Activated CD4-positive, alpha-beta T cell treated with anti-CD3 and anti-CD28 coated beads for 1 hour (primary cell): ENCODE results near the gene PRADC1.

Experiments used
- DNase-seq: peaks from one replicate; pipeline ENCODE4 v3.0.0-alpha.2; 2020

Gene PRADC1

DNA sequence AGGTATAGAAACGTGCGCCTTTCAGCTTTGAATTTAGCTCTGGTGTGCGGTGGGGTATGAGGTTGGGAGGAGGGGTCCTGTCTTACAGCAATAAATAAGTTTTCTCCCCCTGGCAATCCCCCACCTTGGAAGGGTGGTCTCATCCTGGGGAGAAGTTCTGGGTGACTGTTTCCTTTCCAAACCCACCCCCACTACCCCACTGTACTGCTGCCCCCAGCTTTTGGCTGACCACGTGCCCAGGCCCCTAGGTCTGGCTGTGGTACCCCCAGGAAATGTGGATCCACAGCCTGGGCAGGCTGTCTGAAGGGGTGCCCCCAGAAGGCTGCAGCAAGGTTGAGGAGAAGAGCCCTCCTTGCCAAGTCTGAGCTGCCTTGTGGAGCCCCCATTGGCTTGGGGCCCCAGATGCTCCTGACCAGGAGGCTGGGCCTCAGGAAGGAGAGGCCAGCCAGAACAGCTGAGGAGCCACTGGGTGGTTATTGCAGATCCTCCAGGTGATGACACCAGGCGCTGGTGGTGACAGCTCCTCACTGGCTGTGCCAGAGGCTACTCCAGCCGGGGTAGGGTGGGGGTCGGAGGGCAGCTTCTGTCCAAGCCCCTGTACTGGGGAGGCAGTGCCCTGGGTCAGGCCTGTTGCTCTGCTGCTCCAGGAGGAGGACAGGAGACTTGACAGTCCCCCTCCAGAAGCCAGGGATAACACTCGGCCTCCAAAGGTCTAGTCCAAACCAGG is 25.3 kb upstream of the PRADC1 start:
- DNase-seq, result no peak

DNA sequence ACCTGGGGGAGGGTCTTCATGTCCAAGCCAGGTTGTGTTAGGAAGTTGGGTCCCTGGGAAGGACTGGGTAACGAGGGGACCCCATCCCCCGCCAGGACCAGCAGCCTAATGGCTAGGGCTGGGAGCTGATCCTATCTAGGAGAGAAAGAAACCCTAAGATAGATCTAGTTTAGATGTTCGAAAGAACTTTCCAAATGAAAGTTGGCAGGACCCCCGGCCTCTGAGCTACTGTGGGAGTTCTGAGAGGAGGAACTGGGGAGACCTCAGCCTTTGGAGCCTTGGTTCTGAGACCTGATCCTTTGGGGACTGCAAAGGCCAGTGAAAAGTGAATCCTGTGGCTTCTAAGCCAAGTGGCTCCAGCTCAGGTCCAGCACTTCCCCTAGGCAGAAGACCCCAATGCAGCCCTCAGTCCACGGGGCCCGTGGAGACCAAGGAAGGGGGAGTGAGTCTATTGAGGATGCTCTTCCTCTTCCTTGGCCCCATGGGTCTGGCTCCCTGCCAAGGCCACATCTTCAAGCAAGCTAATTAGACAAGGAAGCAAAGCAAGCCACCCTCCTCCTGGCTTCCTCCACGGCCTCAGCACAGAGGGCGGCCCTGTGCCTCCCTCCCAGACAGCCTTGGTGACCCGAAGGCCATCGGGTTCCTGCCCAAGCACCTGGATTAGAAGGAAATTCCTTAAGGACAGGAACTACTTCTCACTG is 24.5 kb upstream of the PRADC1 start:
- no peak for DNase-seq

DNA sequence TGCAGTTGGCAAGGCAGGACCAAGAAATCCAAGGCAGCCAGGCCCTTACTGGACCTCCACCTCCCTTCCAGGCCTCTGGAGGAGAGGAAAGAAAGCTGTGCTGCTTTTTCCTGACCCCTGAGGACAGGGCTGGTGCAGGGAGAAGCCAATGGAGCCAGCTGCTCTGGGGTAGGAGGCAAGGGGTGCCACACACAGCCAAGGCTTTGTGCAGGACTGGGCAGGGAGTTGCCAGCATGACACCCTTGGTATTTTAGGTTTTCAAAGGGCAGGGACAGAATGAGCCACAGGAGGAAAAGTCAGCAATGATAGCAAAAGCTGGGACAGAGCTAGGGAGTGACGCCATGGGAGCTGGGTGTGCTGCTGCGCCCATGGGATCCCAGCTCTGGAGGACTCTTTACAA is 24.0 kb upstream of the PRADC1 start:
- no peak for DNase-seq

DNA sequence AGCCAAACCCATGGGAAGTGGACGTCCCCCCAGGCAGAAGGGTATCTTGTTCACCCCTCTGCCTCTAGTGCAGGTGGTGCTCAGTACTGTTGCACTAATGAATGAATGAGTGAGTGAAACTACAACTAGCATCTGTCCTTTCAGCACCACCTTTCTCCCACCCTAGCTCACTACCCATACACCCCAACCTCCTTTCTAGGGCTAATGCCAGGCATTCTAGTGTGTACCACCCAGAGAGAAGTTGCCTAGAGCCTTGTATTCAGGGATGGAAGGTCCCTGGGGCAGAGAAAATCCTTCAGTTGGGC is 23.5 kb upstream of the PRADC1 start:
- no peak for DNase-seq

DNA sequence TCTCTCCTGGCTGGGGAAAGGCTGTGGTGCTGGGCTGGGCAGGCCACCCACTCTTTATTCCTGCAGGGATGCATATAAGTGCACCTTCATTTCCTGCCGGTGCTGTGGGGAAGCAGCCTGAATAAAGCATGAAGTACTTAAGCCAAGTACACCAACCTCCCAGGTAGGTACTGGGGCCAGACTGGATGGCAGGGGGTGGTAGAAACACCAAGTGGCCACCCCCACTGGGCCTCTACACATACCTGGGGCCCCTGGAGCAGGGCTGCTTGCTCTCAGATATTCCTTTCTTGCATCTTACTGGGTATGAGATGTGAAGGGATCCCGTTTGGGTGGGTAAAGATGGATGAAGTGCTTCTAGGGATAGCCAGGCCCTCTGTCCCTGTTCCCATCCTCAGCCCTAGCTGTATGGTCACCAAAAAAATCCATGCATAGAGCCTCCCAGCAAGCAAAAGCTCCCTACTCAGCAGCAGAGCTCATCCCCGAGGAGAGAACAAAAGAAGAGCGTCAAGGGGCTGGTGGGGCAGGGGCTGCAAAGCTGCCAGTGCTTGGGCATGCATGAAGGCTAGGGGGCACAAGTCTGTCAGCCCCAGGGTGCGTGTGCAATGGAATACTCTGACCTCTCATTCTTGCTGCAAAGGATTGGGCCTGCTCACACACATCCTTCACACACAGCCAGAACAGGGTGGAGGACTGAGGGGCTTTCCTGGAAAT is 23.0 kb upstream of the PRADC1 start:
- DNase-seq, result no peak

DNA sequence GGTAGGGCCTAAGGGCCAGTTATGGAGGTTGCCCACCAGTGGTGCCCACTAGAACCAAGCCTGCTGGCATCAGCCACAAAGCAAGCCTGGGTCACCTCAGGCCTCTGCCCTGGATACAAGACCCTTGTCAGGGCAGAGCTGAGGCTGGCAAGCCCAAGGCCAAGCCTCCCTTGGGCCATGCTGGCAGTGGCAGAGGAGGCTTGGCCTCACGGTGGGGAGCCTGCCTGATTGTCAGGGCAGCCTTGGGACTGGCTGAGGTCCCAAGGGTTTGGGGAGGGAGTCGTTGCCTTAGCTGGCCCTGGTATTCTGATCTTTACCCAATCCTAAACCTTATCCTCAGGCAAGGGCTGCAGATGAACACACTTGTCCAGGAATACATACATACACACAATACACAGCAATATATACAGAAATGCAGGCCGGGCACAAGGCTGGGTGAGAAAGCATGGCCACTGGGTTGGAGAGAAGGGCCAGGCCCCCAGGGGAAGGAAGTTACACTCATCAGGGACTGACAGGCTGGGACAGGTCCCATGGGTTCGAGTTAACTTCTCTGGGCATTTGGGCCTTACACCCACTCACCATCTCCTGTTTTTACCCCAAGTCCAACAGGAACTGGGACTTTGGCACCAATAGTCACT is 22.1 kb upstream of the PRADC1 start:
- DNase-seq, result no peak

DNA sequence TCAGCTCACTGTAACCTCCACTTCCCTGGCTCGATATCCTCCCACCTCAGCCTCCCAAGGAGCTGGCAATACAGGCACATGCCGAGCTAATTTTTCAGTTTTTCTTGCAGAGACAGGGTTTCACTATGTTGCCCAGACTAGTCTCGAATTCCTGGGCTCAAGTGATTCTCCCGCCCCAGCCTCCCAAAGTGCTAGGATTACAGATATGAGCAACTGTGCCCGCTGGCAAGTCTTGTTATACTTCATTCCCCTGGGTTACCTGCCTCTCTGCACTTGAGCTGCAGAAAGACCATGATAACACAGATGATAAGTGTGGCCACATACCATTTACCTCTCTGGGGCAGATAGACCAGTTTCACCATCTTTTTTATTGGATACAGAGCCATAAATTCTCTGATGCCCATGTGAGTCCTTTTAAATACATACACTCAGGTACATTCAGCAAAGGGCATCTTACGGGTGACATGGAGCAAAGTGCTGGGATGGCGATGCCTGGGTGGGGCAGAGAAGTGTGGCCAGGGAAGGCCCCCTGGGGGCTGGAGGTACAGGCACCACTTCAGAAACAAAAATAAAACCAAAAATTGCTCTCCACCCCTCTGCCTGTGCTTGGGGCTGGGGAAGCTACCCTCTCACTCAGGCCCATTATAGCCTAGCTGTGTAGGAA is 21.4 kb upstream of the PRADC1 start:
- DNase-seq, result no peak

DNA sequence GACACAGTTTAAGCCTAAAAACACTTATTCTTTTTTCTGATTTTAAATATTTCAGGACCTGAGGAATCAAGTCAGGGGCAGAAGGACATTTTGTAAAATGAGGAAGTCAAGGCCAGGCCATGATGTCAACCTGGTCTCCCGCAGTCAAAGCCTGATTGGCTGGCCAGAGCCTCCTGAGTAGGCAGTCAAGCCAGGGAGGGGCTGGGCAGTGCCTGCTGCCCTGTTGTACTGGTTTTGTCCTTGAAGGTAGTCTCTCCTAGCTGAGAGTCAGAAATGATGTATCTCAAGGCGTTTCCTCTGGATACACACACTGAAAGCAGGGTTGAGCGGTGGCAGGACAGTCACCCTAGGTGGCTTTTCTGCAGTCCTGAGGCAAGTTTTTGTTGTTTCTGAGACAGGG is 20.9 kb upstream of the PRADC1 start:
- DNase-seq, result no peak

DNA sequence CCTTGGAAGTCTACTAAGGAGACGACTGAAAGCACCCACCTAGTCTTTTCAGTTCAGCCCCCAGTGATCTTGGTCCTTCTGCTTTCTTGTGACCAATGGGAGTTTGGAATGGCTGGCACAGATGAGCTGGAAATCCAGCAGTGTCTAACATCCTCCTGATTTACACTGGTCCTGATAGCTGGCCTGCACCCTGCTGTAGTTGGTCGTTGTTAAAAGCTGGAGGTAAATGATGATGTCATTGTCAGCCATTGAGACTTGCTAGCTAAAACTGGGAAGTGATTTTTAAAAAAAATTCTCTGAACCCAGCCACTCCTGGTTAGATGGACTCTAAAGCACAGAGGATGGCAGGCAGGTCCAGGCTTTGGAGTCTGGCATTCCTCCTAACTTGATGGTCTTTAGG is 20.4 kb upstream of the PRADC1 start:
- DNase-seq, result no peak

DNA sequence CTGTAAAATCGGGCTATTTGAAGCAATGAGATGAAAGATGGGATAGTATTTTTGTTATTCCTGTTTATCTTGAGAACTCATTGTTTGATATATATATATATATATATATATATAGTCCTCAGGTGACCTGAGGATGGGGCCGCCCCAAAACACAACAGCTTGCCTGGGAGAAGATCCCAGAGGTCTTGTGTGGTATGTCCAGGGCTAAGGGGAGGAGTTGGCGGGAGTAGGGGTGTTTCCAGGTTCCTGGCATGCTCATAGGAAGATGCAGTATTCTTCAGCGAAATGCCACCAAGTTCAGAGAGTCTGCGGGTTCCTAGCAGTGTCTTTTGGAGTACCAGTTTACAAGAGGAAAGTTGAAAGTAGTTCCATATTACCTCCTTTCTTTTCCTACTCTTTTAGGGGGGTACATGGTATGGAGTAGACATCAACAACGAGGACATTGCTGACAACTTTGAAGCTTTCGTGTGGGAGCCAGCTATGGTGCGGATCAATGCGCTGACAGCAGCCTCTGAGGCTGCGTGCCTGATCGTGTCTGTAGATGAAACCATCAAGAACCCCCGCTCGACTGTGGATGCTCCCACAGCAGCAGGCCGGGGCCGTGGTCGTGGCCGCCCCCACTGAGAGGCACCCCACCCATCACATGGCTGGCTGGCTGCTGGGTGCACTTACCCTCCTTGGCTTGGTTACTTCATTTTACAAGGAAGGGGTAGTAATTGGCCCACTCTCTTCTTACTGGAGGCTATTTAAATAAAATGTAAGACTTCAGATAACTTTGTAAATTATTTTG is 19.4 kb upstream of the PRADC1 start:
- DNase-seq, result no peak

DNA sequence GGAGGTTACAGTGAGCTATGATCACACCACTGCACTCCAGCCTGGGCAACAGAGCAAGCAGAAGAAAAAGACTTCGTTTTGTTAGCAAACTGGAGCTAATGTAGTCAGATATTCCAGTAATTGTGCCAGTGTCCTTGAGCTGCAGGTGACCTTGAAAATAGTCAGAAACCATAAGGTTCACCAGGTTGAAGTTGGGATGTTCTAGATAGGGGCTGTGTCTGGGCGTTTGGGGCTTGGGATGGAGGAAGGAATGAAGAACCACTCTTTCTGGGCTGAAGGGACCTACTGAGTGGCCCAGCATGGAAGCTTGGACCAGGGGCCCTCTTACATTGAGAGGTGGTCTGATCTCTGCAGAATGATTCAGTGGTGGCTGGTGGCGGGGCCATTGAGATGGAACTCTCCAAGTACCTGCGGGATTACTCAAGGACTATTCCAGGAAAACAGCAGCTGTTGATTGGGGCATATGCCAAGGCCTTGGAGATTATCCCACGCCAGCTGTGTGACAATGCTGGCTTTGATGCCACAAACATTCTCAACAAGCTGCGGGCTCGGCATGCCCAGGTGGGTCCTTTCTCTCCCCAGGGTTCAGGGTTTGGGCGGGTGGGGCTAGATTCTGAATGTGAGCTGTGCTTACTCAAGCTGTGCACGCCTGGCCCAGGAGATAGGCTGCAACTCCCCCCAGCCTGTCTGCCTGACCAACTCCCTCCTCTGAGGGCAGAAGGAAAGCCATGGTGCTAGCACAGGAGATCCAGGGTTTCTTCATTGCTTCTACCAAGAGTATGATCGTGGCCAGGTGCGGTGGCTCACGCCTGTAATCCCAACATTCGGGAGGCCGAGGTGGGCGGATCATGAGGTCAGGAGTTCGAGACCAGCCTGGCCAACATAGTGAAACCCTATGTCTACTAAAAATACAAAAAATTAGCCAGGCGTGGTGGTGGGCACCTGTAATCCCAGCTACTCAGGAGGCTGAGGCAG is 18.1 kb upstream of the PRADC1 start:
- DNase-seq, result no peak

DNA sequence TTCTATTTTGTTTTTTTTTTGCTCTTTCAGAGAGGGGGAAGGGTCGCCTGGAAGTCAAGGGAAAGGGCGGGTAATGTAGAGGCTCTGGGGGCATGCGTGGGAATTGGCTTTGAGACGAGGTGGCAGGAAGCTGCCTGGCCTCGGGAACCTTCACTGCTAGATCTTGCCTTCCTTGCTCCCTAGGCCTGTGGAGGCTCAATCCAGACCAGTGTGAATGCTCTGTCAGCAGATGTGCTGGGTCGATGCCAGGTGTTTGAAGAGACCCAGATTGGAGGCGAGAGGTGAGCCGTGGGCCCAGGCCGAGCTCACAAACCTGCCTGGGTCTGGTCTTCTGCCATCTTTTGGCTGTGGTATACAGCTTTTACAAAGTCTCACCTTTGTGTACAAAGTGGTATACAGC is 16.6 kb upstream of the PRADC1 start:
- no peak for DNase-seq

DNA sequence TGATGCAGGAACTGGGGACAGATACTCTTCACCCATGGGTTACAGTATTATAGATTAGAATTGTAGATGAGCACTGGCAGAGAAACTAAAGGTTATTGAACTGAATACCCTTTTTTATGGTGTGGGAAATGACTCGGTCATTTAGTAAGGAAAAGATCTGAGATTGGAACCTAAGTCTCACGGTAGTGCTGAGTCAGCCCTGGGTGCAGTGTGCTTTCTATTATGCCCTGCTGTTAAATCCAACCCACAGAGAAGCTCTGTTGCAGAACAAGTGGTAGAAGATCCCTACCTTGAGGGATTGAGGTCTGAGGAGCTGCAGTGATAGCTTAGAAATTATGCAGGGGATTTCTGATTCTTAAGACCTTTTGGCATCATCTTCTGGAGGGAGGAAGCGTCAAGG is 13.8 kb upstream of the PRADC1 start:
- DNase-seq, result no peak

DNA sequence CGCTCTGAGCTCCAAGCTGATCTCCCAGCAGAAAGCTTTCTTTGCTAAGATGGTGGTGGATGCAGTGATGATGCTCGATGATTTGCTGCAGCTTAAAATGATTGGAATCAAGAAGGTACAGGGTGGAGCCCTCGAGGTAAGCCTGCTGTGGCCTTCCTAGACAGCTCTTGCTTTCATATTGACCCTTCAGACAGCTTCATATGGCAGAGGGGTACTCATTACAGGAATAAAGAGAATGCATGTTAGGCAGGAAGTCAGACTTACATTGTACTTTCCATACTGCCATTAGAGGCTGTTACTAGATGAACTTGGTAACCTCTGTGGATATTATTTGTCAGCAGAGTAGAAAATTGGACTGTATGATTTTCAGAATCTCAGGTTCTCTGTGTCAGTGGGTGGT is 11.5 kb upstream of the PRADC1 start:
- DNase-seq, result no peak

DNA sequence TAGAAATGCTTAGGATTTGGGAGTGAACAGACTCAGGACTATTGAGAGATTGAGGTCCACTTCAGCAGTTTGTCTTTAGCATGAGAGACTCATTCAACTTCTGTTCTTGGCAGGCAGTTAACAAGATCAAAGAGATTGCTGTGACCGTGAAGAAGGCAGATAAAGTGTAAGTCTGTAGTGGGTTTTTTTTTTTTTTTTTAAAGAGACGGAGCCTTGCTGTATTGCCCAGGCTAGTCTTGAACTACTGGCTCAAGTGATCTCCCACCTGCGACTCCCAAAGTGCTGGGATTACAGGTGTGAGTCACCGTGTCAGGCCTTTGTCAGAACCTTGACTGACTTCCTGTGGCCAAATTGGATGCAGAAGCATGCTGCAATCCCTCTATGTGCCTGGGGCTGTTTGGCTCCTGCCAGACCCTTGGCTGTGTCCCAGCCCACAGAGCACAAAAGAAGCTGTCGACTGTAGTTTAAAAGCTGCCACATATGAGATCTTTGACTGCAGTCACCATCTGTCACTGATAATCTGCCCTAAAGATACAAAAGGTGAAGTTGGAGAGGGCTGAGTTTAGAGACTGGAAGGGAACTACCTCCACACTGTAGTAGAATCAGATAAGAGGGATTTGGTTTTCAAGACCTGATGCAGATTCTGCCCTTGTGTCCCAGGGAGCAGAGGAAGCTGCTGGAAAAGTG is 11.0 kb upstream of the PRADC1 start:
- no peak for DNase-seq

DNA sequence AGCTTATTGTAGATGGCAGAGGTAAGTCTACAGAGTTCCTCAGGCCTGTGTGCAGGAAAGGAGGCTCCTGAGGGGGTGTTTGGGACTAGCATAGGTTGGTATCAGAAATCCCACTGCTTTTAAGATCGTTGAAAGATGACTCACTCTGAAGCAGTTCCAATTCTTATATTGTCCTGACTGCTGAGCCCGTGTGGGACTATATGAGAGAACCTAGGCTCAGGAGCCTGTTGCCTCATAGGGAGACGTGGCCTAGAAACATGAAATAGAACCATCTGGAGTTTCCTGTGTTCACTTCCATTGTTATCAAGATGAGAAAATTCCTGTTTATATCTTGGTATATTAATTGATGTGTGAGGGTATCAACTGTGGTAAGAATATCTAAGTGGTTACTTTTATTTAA is 6.7 kb upstream of the PRADC1 start:
- DNase-seq, result no peak

DNA sequence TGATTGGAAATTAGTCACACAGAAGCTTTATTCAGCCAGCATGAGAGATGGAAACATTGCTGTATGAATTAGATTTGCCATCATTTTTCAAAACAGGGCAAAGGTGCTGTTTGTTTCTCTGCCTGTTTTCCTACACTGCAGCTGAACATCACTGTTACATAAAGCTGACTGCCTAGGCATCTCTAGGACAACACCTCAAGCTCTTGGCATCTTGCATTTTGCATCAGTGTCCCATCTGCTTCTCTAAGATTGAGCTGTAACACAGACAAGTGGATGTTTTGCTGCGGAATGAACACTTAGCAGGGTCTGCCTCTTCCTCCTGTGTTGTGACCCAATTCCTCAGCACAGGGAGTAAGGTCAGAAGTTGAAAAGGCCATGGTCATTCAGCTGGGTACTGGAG is 5.9 kb upstream of the PRADC1 start:
- DNase-seq, result no peak

DNA sequence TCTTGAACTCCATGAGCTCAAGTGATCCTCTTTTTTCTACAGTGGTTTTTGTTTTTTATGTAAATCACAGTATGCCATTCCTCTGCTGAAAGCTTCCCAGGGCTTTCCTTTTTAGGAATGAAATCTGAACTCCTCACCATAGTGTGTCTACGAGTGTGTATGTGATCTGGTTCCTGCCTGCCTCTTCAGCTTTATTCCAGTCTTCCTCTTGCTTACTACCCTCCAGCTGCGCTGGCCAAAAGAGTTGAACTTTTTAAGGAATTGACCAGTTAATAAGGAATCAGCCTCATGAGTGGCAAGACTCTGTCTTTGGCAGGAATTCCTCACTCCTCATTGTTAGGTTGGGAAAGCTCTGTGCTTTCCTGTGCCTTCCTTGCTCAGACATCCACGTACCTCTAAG is 5.1 kb upstream of the PRADC1 start:
- no peak for DNase-seq

DNA sequence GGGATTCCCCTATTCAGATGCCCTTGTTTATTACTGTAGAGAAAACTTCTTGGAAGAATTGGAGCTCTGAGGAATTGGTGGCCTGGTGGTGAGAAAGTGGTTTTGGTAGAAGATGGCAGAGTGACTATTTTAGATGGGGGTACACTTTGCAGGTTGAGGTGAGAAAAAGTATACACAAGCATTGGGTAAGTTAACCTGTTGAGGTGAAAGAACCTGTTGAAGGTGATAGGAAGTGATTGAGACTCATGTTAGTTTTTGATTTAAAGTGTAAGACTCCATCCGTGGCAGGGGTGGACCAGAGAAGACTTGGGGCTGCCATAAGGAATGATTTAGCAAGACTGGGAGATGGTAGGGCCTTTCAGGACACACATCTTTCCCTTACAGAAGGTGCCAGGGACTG is 4.1 kb upstream of the PRADC1 start:
- no peak for DNase-seq

DNA sequence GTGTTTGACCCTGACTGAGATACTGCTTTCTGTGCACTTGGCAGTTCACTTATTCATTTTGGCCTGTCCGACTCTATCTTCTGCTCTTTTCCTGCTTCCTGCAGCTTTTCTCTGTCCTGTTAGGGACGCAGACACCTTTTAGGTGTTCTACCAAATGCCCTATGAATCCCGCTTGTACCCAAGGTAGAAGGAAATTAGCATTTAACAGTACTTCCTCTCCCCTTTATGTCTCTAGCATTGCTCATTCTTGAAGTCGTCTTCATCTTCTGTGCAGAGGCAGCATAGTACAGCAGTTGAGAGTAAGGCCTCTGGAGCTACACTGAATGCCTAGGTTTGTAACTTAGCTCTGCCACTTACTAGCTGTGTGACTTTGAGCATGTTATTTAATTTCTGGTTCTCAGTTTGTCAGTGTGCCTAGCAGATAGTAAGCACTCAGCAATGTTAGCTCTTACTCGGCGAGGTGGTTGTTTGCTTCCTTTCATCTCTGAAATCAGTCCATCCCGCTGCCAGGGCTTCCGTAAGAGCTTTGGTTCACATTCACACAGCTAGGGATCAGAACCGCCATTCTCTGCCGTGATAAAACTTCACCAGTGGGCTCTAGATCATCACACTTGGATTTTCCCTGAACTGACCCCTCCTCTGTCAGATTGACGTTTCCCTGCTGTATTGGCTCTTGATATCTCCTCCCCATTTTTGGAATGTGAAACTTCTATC is 2.4 kb upstream of the PRADC1 start:
- no peak for DNase-seq
